Measurements from ENCODE around the gene RMP24.

GRCh38 chr18:35938158-35938557 is 34.3 kb upstream of the RMP24 start:
- no peak for TF ChIP-seq CTCF (IDR thresholded peaks at IDR 0.05)
- TF ChIP-seq POLR2A (IDR thresholded peaks at IDR 0.05) = no peak
